HEK293 (cell line): ENCODE measurements around the gene MPHOSPH10.

Source experiments
- CTCF ChIA-PET: fragments of 350-600 bp; formaldehyde crosslinking; extraction: SDS; loops from one replicate; lab custom pipeline; 2021; ENCODE audit warnings: antibody characterized with exemption; lab: Yijun Ruan, JAX
- POLR2A ChIA-PET: fragments of 300-600 bp; formaldehyde crosslinking; extraction: SDS; loops from one replicate; lab custom pipeline; 2020; ENCODE audit warnings: antibody characterized with exemption, inconsistent platforms; lab: Yijun Ruan, JAX
- H3K27ac ChIP-seq: fragments of 200-500 bp; sonication (Bioruptor generic); 2 replicates; pipeline ENCODE4 v1.5.1; 2014; ENCODE audit warnings: low read depth, low read length, control low read depth, inconsistent platforms; ENCODE audit errors: extremely low read depth
- H3K36me3 ChIP-seq, 2 experiments: fragments of 200-500 bp in 1 of 2; sonication (Bioruptor generic) in 1 of 2; 1 replicate in 1 of 2; 2 replicates in 1 of 2; pipeline ENCODE4 v1.5.1; 2014 to 2017; ENCODE audit warnings: inconsistent platforms in 2 of 2, low read length in 2 of 2; ENCODE audit not compliant: control insufficient read depth in 2 of 2, insufficient read depth in 1 of 2
- H3K4me1 ChIP-seq: fragments of 200-500 bp; sonication (Bioruptor generic); 2 replicates; pipeline ENCODE4 v1.5.1; 2014; ENCODE audit warnings: mild to moderate bottlenecking, low read length, inconsistent platforms; ENCODE audit not compliant: control insufficient read depth, insufficient read depth
- H3K4me3 ChIP-seq: 2 replicates; pipeline ENCODE4 v1.5.1; 2011; ENCODE audit warnings: low read depth, mild to moderate bottlenecking, control low read depth, low read length, moderate library complexity
- H3K9me3 ChIP-seq: fragments of 200-500 bp; sonication (Bioruptor generic); 2 replicates; pipeline ENCODE4 v1.5.1; 2014; ENCODE audit warnings: low read depth, low read length, inconsistent platforms; ENCODE audit not compliant: control insufficient read depth, insufficient read depth
- PATZ1 ChIP-seq: fragments of 450-650 bp; formaldehyde crosslinking; IDR thresholded peaks from 2 replicates; pipeline ENCODE4 v1.5.1; 2016; ENCODE audit warnings: missing biosample characterization, missing genetic modification characterization
- REPIN1 ChIP-seq: fragments of 450-650 bp; formaldehyde crosslinking; IDR thresholded peaks from 2 replicates; pipeline ENCODE4 v1.5.1; 2017; ENCODE audit warnings: missing biosample characterization, missing genetic modification characterization, low read depth
- SETDB1 ChIP-seq: IDR thresholded peaks from one replicate; pipeline ENCODE4 v1.6.1; 2017; ENCODE audit warnings: mild to moderate bottlenecking, low read length, moderate library complexity, mixed read lengths; ENCODE audit not compliant: insufficient read length
- ZBTB1 ChIP-seq: fragments of 450-650 bp; formaldehyde crosslinking; IDR thresholded peaks from 2 replicates; pipeline ENCODE4 v1.5.1; 2016; ENCODE audit warnings: missing biosample characterization, missing genetic modification characterization
- ZIC2 ChIP-seq: fragments of 450-650 bp; formaldehyde crosslinking; IDR thresholded peaks from 2 replicates; pipeline ENCODE4 v1.5.1; 2016; ENCODE audit warnings: missing biosample characterization, missing genetic modification characterization
- ZNF112 ChIP-seq: fragments of 450-650 bp; formaldehyde crosslinking; IDR thresholded peaks from 2 replicates; pipeline ENCODE4 v1.5.0; 2017; ENCODE audit warnings: missing biosample characterization, missing genetic modification characterization
- ZNF18 ChIP-seq: fragments of 450-650 bp; formaldehyde crosslinking; IDR thresholded peaks from 2 replicates; pipeline ENCODE4 v1.5.1; 2016; ENCODE audit warnings: missing biosample characterization, missing genetic modification characterization
- ZNF2 ChIP-seq: fragments of 450-650 bp; formaldehyde crosslinking; IDR thresholded peaks from 2 replicates; pipeline ENCODE4 v1.5.1; 2016; ENCODE audit warnings: missing biosample characterization, missing genetic modification characterization
- ZNF221 ChIP-seq: fragments of 450-650 bp; formaldehyde crosslinking; IDR thresholded peaks from 2 replicates; pipeline ENCODE4 v1.5.1; 2017; ENCODE audit warnings: missing biosample characterization, missing genetic modification characterization, borderline replicate concordance
- ZNF266 ChIP-seq: fragments of 450-650 bp; formaldehyde crosslinking; IDR thresholded peaks from 2 replicates; pipeline ENCODE4 v1.5.1; 2016; ENCODE audit warnings: missing biosample characterization, missing genetic modification characterization, low read depth
- ZNF596 ChIP-seq: fragments of 450-650 bp; IDR thresholded peaks from 2 replicates; pipeline ENCODE4 v1.5.0; 2018; ENCODE audit warnings: missing biosample characterization, mild to moderate bottlenecking, missing genetic modification characterization, moderate library complexity
- ZNF692 ChIP-seq: fragments of 450-650 bp; formaldehyde crosslinking; IDR thresholded peaks from 2 replicates; pipeline ENCODE4 v1.5.1; 2016; ENCODE audit warnings: missing biosample characterization, missing genetic modification characterization
- ZNF707 ChIP-seq: fragments of 450-650 bp; formaldehyde crosslinking; IDR thresholded peaks from 2 replicates; pipeline ENCODE4 v1.5.1; 2016; ENCODE audit warnings: missing biosample characterization, missing genetic modification characterization
- ZSCAN5A ChIP-seq: fragments of 450-650 bp; formaldehyde crosslinking; IDR thresholded peaks from 2 replicates; pipeline ENCODE4 v1.5.1; 2016; ENCODE audit warnings: missing biosample characterization, missing genetic modification characterization

Gene MPHOSPH10

GRCh38 chr2:71121479-71121878 lies 9.0 kb upstream of the MPHOSPH10 start:
- peaks cover 9 to 58% of the 10 kb centered on the region in 2 experiments for H3K36me3 ChIP-seq
- TF ChIP-seq ZNF266 = no peak
- no peak for TF ChIP-seq ZIC2 (tag by site-specific recombination)
- no peak for TF ChIP-seq ZNF2
- TF ChIP-seq ZSCAN5A (tag by site-specific recombination) = no peak
- CTCF ChIA-PET = interaction anchor here (0.6 to 1.0 kb wide), 2 partner anchors 21 to 1458 kb away, joined by 3 read pairs; no protein-coding TSS in a partner anchor

GRCh38 chr2:71122387-71123298 lies 7.8 kb upstream of the MPHOSPH10 start:
- POLR2A ChIA-PET = no interaction called here
- H3K9me3 ChIP-seq = no peaks in the 10 kb centered on the region
- no peak overlapping the region for H3K27ac ChIP-seq
- TF ChIP-seq PATZ1 (tag by site-specific recombination) (no peak), SETDB1 (no peak), ZBTB1 (tag by site-specific recombination) (no peak), ZNF18 (tag by site-specific recombination) (no peak), ZNF112 (tag by site-specific recombination) (no peak), ZNF707 (tag by site-specific recombination) (no peak), ZNF692 (tag by site-specific recombination) (no peak), ZNF596 (tag by site-specific recombination) (no peak), ZNF221 (tag by site-specific recombination) (no peak), REPIN1 (tag by site-specific recombination) (no peak)
- TF ChIP-seq, all 188 proteins: peak for 0
- Histone ChIP-seq H3K4me3 (no peak overlapping the region), H3K36me3 (peaks cover 9 to 54% of the 10 kb centered on the region in 2 experiments), H3K4me1 (0 out of 2 replicates have a peak, but pooled peaks cover 3% of the 10 kb centered on the region)
- CTCF ChIA-PET = no interaction called here

More at GRCh38 chr2:71121479-71121878, 9.0 kb upstream of the MPHOSPH10 start:
- Histone ChIP-seq H3K9me3 (no peaks in the 10 kb centered on the region), H3K4me1 (no peaks in the 10 kb centered on the region), H3K27ac (no peak overlapping the region), H3K4me3 (no peak overlapping the region)
- POLR2A ChIA-PET = interaction anchor here (1.1 to 1.5 kb wide), 2 partner anchors 8 to 53 kb away, joined by 5 to 6 read pairs; partner anchors contain the start of genes MCEE and NAGK
